LNCaP clone FGC (cell line): ENCODE measurements around the gene SLC35G6.
A peak's percentile ranks its signal among the peaks of the same experiment; 100 is the strongest.

Experiments
- DNase-seq: peaks from one replicate; pipeline ENCODE4 v3.0.0-alpha.2; 2011; ENCODE audit warnings: low read depth
- H3K4me3 ChIP-seq: 2 replicates; pipeline ENCODE4 v1.5.1; 2011; ENCODE audit warnings: mild to moderate bottlenecking, low read depth, low read length, control low read depth
- CTCF ChIP-seq: IDR thresholded peaks from 2 replicates; pipeline ENCODE4 v1.5.1; 2012; ENCODE audit warnings: mild to moderate bottlenecking; ENCODE audit not compliant: control insufficient read depth, insufficient read depth; ENCODE audit errors: extremely low read depth

The SLC35G6 gene

GRCh38 chr17:7483255-7484066, 2.2 kb downstream of the SLC35G6 start:
- DNase-seq, result peak; percentile 14
- peak overlapping the region; percentile 68 for H3K4me3 ChIP-seq
- TF ChIP-seq CTCF, result no peak

GRCh38 chr17:7484067-7484918, 3.0 kb downstream of the SLC35G6 start, which contains the start of gene POLR2A:
TSS of gene POLR2A (plus strand) at chr17:7484366.
- no peak for TF ChIP-seq CTCF
- peak within 1 kb of the TSS; percentile 68 for H3K4me3 ChIP-seq
- peak; percentile 87 for DNase-seq

- no peak for TF ChIP-seq CTCF
- H3K4me3 ChIP-seq, result peak overlapping the region; percentile 54
- no peak for DNase-seq
Measured at GRCh38 chr17:7484919-7485377, 3.7 kb downstream of the SLC35G6 start.

- no peak for DNase-seq
- H3K4me3 ChIP-seq, result peak overlapping the region; percentile 54
Measured at GRCh38 chr17:7486181-7486580, 4.9 kb downstream of the SLC35G6 start.

GRCh38 chr17:7490144-7490543, 8.9 kb downstream of the SLC35G6 start:
- TF ChIP-seq CTCF, result no peak
- DNase-seq, result no peak
- no peak overlapping the region for H3K4me3 ChIP-seq

More at GRCh38 chr17:7486181-7486580, 4.9 kb downstream of the SLC35G6 start:
- TF ChIP-seq CTCF, result no peak

- no peak for DNase-seq
- no peak for TF ChIP-seq CTCF
- no peak overlapping the region for H3K4me3 ChIP-seq
Measured at GRCh38 chr17:7491583-7491982, 10.3 kb downstream of the SLC35G6 start.
